Measurements from ENCODE around the gene GRAMD4. TPM values are rescaled to one million over a fixed set of nuclear protein-coding genes. Genes with fewer than 3 reads are reported as not detected.

Gene GRAMD4
- total and polyA plus RNA-seq, 2 experiments from 2014 or later = 2.9 to 10.6 TPM

- WGBS, 2 experiments (ENCODE audit: low coverage in 1 of 2, low lambda C conversion rate in 2 of 2, missing lambda C conversion rate in 2 of 2) = 89 to 93% methylated on average over 10 to 17 of the region's 17 CpGs
- DNase-seq = no peak
- H3K27ac ChIP-seq = no peak overlapping the region
- no peak for TF ChIP-seq EZH2phosphoT487 (IDR thresholded peaks at IDR 0.05; ENCODE audit: insufficient read depth, low read depth)
- TF ChIP-seq EZH2 (IDR thresholded peaks at IDR 0.05; ENCODE audit: insufficient read depth, poor library complexity, severe bottlenecking) = no peak
- H4K20me1 ChIP-seq (ENCODE audit: insufficient read depth) = no peaks in the 10 kb centered on the region
- no peak overlapping the region for H3K9ac ChIP-seq
- in situ Hi-C loops (cut with MboI) = no loop called here
- H3K4me2 ChIP-seq (ENCODE audit: unreplicated experiment) = no peak overlapping the region
- no peaks in the 10 kb centered on the region for H3K9me3 ChIP-seq (ENCODE audit: low read depth)
- no peaks in the 10 kb centered on the region for H3K9me2 ChIP-seq (ENCODE audit: insufficient read depth)
- H3K36me3 ChIP-seq (ENCODE audit: low read depth) = no peaks in the 10 kb centered on the region
- no peak overlapping the region for H3K4me3 ChIP-seq
- H2AFZ ChIP-seq = no peak overlapping the region
- no peaks in the 10 kb centered on the region for H3K27me3 ChIP-seq (replicated peaks; ENCODE audit: insufficient read depth)
- H3K79me2 ChIP-seq (ENCODE audit: insufficient read depth) = no peaks in the 10 kb centered on the region
- H3F3A ChIP-seq (ENCODE audit: insufficient read depth) = no peaks in the 10 kb centered on the region
- no peaks in the 10 kb centered on the region for H3K4me1 ChIP-seq (ENCODE audit: insufficient read depth)
Measured at GRCh38 chr22:46671824-46672432, 51.7 kb downstream of the GRAMD4 start.

- H3K9ac ChIP-seq = no peak overlapping the region
- H3K9me2 ChIP-seq (ENCODE audit: insufficient read depth) = no peaks in the 10 kb centered on the region
- in situ Hi-C loops (cut with MboI) = no loop called here
- no peak overlapping the region for H3K4me2 ChIP-seq (ENCODE audit: unreplicated experiment)
- no peak overlapping the region for H2AFZ ChIP-seq
- H3F3A ChIP-seq (ENCODE audit: insufficient read depth) = no peaks in the 10 kb centered on the region
- H3K4me1 ChIP-seq (ENCODE audit: insufficient read depth) = no peaks in the 10 kb centered on the region
- WGBS, 2 experiments (ENCODE audit: low coverage in 1 of 2, low lambda C conversion rate in 2 of 2, missing lambda C conversion rate in 2 of 2) = 31 to 37% methylated on average over 18 of the region's 18 CpGs
- H3K79me2 ChIP-seq (ENCODE audit: insufficient read depth) = no peaks in the 10 kb centered on the region
- H3K4me3 ChIP-seq = no peak overlapping the region
- H3K9me3 ChIP-seq (ENCODE audit: low read depth) = no peaks in the 10 kb centered on the region
- no peaks in the 10 kb centered on the region for H3K36me3 ChIP-seq (ENCODE audit: low read depth)
- H3K27ac ChIP-seq = no peak overlapping the region
- H3K27me3 ChIP-seq (replicated peaks; ENCODE audit: insufficient read depth) = no peaks in the 10 kb centered on the region
- no peaks in the 10 kb centered on the region for H4K20me1 ChIP-seq (ENCODE audit: insufficient read depth)
- TF ChIP-seq EZH2 (IDR thresholded peaks at IDR 0.05; ENCODE audit: insufficient read depth, poor library complexity, severe bottlenecking) (no peak), EZH2phosphoT487 (IDR thresholded peaks at IDR 0.05; ENCODE audit: insufficient read depth, low read depth) (no peak)
- DNase-seq = peak; percentile 23
Measured at GRCh38 chr22:46672731-46673130, 52.5 kb downstream of the GRAMD4 start.

- WGBS, 2 experiments (ENCODE audit: low coverage in 1 of 2, low lambda C conversion rate in 2 of 2, missing lambda C conversion rate in 2 of 2) = 55 to 64% methylated on average over 10 of the region's 10 CpGs
- Histone ChIP-seq H3K27ac (no peak overlapping the region), H3K4me2 (ENCODE audit: unreplicated experiment) (no peak overlapping the region), H3K4me3 (no peak overlapping the region), H3K9ac (no peak overlapping the region), H3K27me3 (replicated peaks; ENCODE audit: insufficient read depth) (no peaks in the 10 kb centered on the region), H4K20me1 (ENCODE audit: insufficient read depth) (no peaks in the 10 kb centered on the region), H3F3A (ENCODE audit: insufficient read depth) (no peaks in the 10 kb centered on the region), H3K36me3 (ENCODE audit: low read depth) (no peaks in the 10 kb centered on the region), H3K9me3 (ENCODE audit: low read depth) (no peaks in the 10 kb centered on the region), H3K4me1 (ENCODE audit: insufficient read depth) (no peaks in the 10 kb centered on the region), H3K79me2 (ENCODE audit: insufficient read depth) (no peaks in the 10 kb centered on the region), H3K9me2 (ENCODE audit: insufficient read depth) (no peaks in the 10 kb centered on the region), H2AFZ (no peak overlapping the region)
- no peak for TF ChIP-seq EZH2 (IDR thresholded peaks at IDR 0.05; ENCODE audit: insufficient read depth, poor library complexity, severe bottlenecking)
- TF ChIP-seq EZH2phosphoT487 (IDR thresholded peaks at IDR 0.05; ENCODE audit: insufficient read depth, low read depth) = no peak
- in situ Hi-C loops (cut with MboI) = no loop called here
- peak; percentile 23 for DNase-seq
Measured at GRCh38 chr22:46673205-46673604, 53.0 kb downstream of the GRAMD4 start.

- TF ChIP-seq EZH2 (IDR thresholded peaks at IDR 0.05; ENCODE audit: insufficient read depth, poor library complexity, severe bottlenecking) (no peak), EZH2phosphoT487 (IDR thresholded peaks at IDR 0.05; ENCODE audit: insufficient read depth, low read depth) (no peak)
- H3F3A ChIP-seq (ENCODE audit: insufficient read depth) = no peaks in the 10 kb centered on the region
- no peaks in the 10 kb centered on the region for H3K36me3 ChIP-seq (ENCODE audit: low read depth)
- no peaks in the 10 kb centered on the region for H3K4me1 ChIP-seq (ENCODE audit: insufficient read depth)
- WGBS, 2 experiments (ENCODE audit: low coverage in 1 of 2, low lambda C conversion rate in 2 of 2, missing lambda C conversion rate in 2 of 2) = 92 to 94% methylated on average over 28 to 29 of the region's 32 CpGs
- H2AFZ ChIP-seq = no peak overlapping the region
- H3K9ac ChIP-seq = no peak overlapping the region
- H3K27me3 ChIP-seq (replicated peaks; ENCODE audit: insufficient read depth) = no peaks in the 10 kb centered on the region
- H3K27ac ChIP-seq = no peak overlapping the region
- H3K9me3 ChIP-seq (ENCODE audit: low read depth) = no peaks in the 10 kb centered on the region
- no peaks in the 10 kb centered on the region for H4K20me1 ChIP-seq (ENCODE audit: insufficient read depth)
- DNase-seq = no peak
- no peak overlapping the region for H3K4me3 ChIP-seq
- H3K79me2 ChIP-seq (ENCODE audit: insufficient read depth) = no peaks in the 10 kb centered on the region
- H3K9me2 ChIP-seq (ENCODE audit: insufficient read depth) = no peaks in the 10 kb centered on the region
- in situ Hi-C loops (cut with MboI) = no loop called here
- H3K4me2 ChIP-seq (ENCODE audit: unreplicated experiment) = no peak overlapping the region
Measured at GRCh38 chr22:46673662-46674236, 53.6 kb downstream of the GRAMD4 start.
